Thoracic aorta (tissue), 2 donors: ENCODE measurements around the gene LUZP2. TPM values are rescaled to one million over a fixed set of nuclear protein-coding genes. Genes with fewer than 3 reads are reported as not detected.

Experiments
- ATAC-seq: fragments of 150-250 bp; one replicate; pipeline ENCODE4 v1.8.0; 2017; ENCODE audit warnings: low read depth; ENCODE audit not compliant: insufficient number of reproducible peaks, low FRiP score
- DNase-seq: peaks from one replicate; pipeline ENCODE4 v3.0.0-alpha.2; 2020; ENCODE audit warnings: low spot score
- H3K27ac ChIP-seq, 2 donors: fragments of 200-600 bp; sonication (generic); 1 replicate in 1 of 2; 2 replicates in 1 of 2; pipeline ENCODE4 v1.5.1; 2016; ENCODE audit warnings: mild to moderate bottlenecking in 2 of 2, moderate library complexity in 2 of 2
- H3K27me3 ChIP-seq: fragments of 200-600 bp; sonication (generic); replicated peaks from 2 replicates; pipeline ENCODE4 v1.6.0; 2016; ENCODE audit warnings: mild to moderate bottlenecking; ENCODE audit not compliant: insufficient read depth
- H3K36me3 ChIP-seq: fragments of 200-600 bp; sonication (generic); one replicate; pipeline ENCODE4 v1.5.1; 2016
- H3K4me1 ChIP-seq, 2 donors: fragments of 200-600 bp; sonication (generic); 1 replicate in 1 of 2; 2 replicates in 1 of 2; pipeline versions ENCODE4 v1.5.1 to v1.6.0; 2016; ENCODE audit warnings: low read depth in 2 of 2, mild to moderate bottlenecking in 1 of 2; ENCODE audit not compliant: control insufficient read depth in 1 of 2
- H3K4me3 ChIP-seq: fragments of 200-600 bp; sonication (generic); 2 replicates; pipeline ENCODE4 v1.5.1; 2016; ENCODE audit warnings: mild to moderate bottlenecking
- H3K9me3 ChIP-seq: fragments of 200-600 bp; sonication (generic); 2 replicates; pipeline ENCODE4 v1.5.1; 2016
- CTCF ChIP-seq: fragments of 200-600 bp; sonication (generic); IDR thresholded peaks from one replicate; pipeline ENCODE4 v1.5.1; 2019; ENCODE audit warnings: antibody characterized with exemption
- total RNA-seq, 2 donors: library from RNA; depleted of rRNA; stranded (reverse); fragments of >200 nt; gene quantifications; one replicate each; pipeline versions ENCODE4 v1.1.0 to v1.2.3, GENCODE V29; 2016

LUZP2 gene
- total RNA-seq, 2 donors from 2014 or later, result 0.41 TPM; not detected in 1

GRCh38 chr11:24837112-24837511 lies 340.3 kb downstream of the LUZP2 start:
- no peaks in the 10 kb centered on the region for H3K4me1 ChIP-seq
- no peak overlapping the region for H3K4me3 ChIP-seq
- ATAC-seq (no peak), DNase-seq (no peak)
- H3K27ac ChIP-seq, result no peak overlapping the region
- no peaks in the 10 kb centered on the region for H3K36me3 ChIP-seq
- H3K27me3 ChIP-seq, result no peaks in the 10 kb centered on the region
- no peak for TF ChIP-seq CTCF
- no peaks in the 10 kb centered on the region for H3K9me3 ChIP-seq

GRCh38 chr11:24842308-24842707 lies 345.5 kb downstream of the LUZP2 start:
- ATAC-seq (no peak), DNase-seq (no peak)
- Histone ChIP-seq H3K4me3 (no peak overlapping the region), H3K9me3 (no peaks in the 10 kb centered on the region), H3K4me1 (no peaks in the 10 kb centered on the region), H3K27ac (no peak overlapping the region), H3K36me3 (no peaks in the 10 kb centered on the region), H3K27me3 (no peaks in the 10 kb centered on the region)
- no peak for TF ChIP-seq CTCF

GRCh38 chr11:24844406-24844805 lies 347.6 kb downstream of the LUZP2 start:
- H3K4me3 ChIP-seq, result no peak overlapping the region
- DNase-seq (no peak), ATAC-seq (no peak)
- no peaks in the 10 kb centered on the region for H3K4me1 ChIP-seq
- H3K27ac ChIP-seq, result no peak overlapping the region
- H3K36me3 ChIP-seq, result no peaks in the 10 kb centered on the region
- H3K27me3 ChIP-seq, result no peaks in the 10 kb centered on the region
- TF ChIP-seq CTCF, result no peak
- no peaks in the 10 kb centered on the region for H3K9me3 ChIP-seq

DNA sequence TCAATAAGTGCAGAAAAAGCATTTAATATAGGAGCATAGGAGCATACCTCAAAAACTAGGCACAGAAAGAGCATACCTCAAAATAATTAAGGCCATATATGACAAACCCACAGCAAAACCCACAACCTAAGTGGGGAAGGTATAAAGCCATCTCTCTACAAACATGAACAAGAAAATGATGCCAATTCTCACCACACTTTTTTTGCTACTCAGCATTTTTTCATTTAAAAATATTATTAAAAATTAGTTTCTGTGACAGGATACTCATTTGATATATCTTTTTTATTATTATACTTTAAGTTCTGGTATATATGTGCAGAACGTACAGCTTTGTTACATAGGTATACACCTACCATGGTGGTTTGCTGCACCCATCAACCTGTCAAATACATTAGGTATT lies 352.0 kb downstream of the LUZP2 start:
- DNase-seq (no peak), ATAC-seq (no peak)
- no peaks in the 10 kb centered on the region for H3K4me1 ChIP-seq
- H3K4me3 ChIP-seq, result no peak overlapping the region
- no peak overlapping the region for H3K27ac ChIP-seq
- no peaks in the 10 kb centered on the region for H3K36me3 ChIP-seq
- TF ChIP-seq CTCF, result no peak
- H3K9me3 ChIP-seq, result no peaks in the 10 kb centered on the region
- no peaks in the 10 kb centered on the region for H3K27me3 ChIP-seq

GRCh38 chr11:24855951-24856350 lies 359.1 kb downstream of the LUZP2 start:
- Histone ChIP-seq H3K4me3 (no peak overlapping the region), H3K36me3 (no peaks in the 10 kb centered on the region), H3K27ac (no peak overlapping the region), H3K27me3 (no peaks in the 10 kb centered on the region), H3K9me3 (no peaks in the 10 kb centered on the region), H3K4me1 (no peaks in the 10 kb centered on the region)
- ATAC-seq (no peak), DNase-seq (no peak)
- no peak for TF ChIP-seq CTCF
